SK-N-MC (cell line): Measurements from ENCODE around the gene PAX5.

ENCODE experiments used
- DNase-seq: peaks from one replicate; pipeline ENCODE4 v3.0.0-alpha.2; 2011; ENCODE audit warnings: low read depth, low spot score
- H3K27ac ChIP-seq: fragments of 200-600 bp; sonication (generic); 2 replicates; pipeline ENCODE4 v1.5.1; 2016; ENCODE audit warnings: mixed run types
- H3K36me3 ChIP-seq: fragments of 200-600 bp; sonication (generic); 2 replicates; pipeline ENCODE4 v1.6.1; 2017; ENCODE audit warnings: antibody characterized with exemption, low read length, mixed read lengths; ENCODE audit not compliant: insufficient read depth
- H3K4me3 ChIP-seq: fragments of 200-600 bp; sonication (generic); 2 replicates; pipeline ENCODE4 v1.5.1; 2016
- H3K9ac ChIP-seq: fragments of 200-600 bp; sonication (generic); 2 replicates; pipeline ENCODE4 v1.8.0; 2017; ENCODE audit warnings: mixed run types, mixed read lengths; ENCODE audit not compliant: insufficient read length
- H3K9me3 ChIP-seq: fragments of 200-600 bp; sonication (generic); 2 replicates; pipeline ENCODE4 v1.6.1; 2017; ENCODE audit warnings: low read depth, mild to moderate bottlenecking, antibody characterized with exemption, low read length, moderate library complexity, mixed read lengths
- EZH2 ChIP-seq: fragments of 200-600 bp; sonication (generic); IDR thresholded peaks from one replicate; pipeline ENCODE4 v1.6.1; 2017; ENCODE audit warnings: antibody characterized with exemption
- FOXP2 ChIP-seq: optimal IDR thresholded peaks from 2 replicates; pipeline ENCODE3; 2011; ENCODE audit warnings: mild to moderate bottlenecking, moderate library complexity; ENCODE audit not compliant: insufficient read depth; ENCODE audit errors: extremely low read length, control extremely low read depth
- POLR2AphosphoS5 ChIP-seq: IDR thresholded peaks from 2 replicates; pipeline ENCODE4 v1.6.1; 2012; ENCODE audit warnings: mild to moderate bottlenecking, low read depth, low read length, borderline replicate concordance

PAX5 gene

DNA sequence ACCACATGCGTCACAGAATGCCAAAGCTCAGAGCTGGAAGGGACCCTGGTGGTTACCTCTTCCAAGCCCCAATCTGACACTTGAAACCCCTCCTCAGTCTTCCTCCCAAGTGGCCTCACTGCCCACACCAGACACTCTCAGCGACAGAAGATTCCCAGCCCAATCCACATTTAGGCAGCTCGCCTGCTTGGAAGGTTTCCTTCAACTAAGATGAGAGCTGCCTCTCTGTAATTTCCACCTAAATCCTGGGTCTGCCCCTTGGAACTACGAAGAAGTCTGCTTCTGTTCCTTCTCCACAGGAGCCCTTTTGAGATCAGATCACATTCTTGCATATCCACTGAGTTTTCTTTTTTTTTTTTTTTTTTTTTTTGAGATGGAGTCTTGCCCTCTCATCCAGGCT, 83.7 kb downstream of the PAX5 start:
- H3K36me3 ChIP-seq = no peaks in the 10 kb centered on the region
- no peak overlapping the region for H3K9ac ChIP-seq
- no peak for DNase-seq
- no peak overlapping the region for H3K4me3 ChIP-seq
- H3K27ac ChIP-seq = no peak overlapping the region
- no peak for TF ChIP-seq POLR2AphosphoS5
- TF ChIP-seq FOXP2 = no peak
- no peak for TF ChIP-seq EZH2
- H3K9me3 ChIP-seq = no peaks in the 10 kb centered on the region

DNA sequence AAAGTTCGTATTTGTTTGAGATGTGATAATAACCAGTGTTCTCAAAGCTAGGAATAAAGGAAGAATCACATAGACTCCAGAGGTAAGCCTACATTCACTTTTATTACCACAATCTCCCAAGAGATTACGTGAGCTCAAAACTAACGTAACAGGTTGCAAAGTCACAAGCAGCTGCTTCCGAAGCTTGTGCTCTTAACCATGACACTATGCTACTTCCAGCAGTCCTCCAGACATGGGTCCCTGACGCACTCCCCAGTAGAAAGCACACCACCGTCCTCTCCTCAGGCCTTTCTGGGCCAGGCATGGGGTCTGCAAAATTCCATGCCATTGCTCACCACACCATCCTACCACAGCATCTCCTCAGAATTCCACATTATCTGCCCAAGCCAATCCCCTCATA, 84.6 kb downstream of the PAX5 start:
- Histone ChIP-seq H3K36me3 (no peaks in the 10 kb centered on the region), H3K4me3 (no peak overlapping the region), H3K27ac (no peak overlapping the region), H3K9ac (no peak overlapping the region), H3K9me3 (no peaks in the 10 kb centered on the region)
- no peak for TF ChIP-seq POLR2AphosphoS5
- DNase-seq = no peak

DNA sequence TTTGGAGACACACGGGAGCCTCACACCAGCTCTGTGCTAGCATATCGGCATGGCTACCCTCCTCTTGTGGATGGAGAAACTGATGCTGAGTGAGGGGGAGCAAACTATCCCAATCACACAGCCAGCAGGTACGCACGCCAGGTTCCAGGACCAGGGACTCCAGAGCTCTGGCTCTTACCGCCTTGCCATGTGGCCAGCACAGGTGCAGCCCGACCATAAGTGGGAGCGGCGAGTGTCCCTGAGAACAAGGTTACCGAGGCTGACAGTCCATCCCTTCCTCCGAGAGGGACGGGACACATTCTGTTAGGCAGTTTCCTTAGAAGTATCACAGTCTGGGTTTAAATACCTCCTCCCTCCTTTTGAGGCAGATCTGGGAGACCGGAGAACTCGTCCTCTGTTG, 86.0 kb downstream of the PAX5 start:
- Histone ChIP-seq H3K9ac (no peak overlapping the region), H3K4me3 (no peak overlapping the region), H3K9me3 (no peaks in the 10 kb centered on the region), H3K27ac (no peak overlapping the region), H3K36me3 (no peaks in the 10 kb centered on the region)
- no peak for DNase-seq
- TF ChIP-seq EZH2 = no peak
- no peak for TF ChIP-seq POLR2AphosphoS5
- no peak for TF ChIP-seq FOXP2

DNA sequence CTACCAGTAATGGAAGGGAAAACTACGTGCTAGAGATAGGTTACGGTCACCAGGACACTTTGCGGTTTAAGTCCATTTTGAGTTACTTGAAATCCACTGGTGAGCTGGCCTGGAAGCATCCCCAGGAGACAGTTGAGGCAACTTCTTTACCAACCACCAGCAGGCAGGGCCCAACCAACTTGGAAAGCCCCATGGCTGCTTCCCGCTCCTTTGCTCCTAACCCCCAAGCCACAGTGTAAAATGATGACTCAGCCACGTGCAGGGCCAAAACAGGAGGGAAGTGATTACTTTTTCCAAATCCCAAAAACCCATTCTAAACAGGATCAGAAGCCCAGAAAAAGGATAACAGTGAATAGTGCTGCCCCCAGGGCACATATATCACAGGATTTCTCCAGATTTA, 87.4 kb downstream of the PAX5 start:
- H3K9ac ChIP-seq = no peak overlapping the region
- no peak for DNase-seq
- no peaks in the 10 kb centered on the region for H3K9me3 ChIP-seq

DNA sequence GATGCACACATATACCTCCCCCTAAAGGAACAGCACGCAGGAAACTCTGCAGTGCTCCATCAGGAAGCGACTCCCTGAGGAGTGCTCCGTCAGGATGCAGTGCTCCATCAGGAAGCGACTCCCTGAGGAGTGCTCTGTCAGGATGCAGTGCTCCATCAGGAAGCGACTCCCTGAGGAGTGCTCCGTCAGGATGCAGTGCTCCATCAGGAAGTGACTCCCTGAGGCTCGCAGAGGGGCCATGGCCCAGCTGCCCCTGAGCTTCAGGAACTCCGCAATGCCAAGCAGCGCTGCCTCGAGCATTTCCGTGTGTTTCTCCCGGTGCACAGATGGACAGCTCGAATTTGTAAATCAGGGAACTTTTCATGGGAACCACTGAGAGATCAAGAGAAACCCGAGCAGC, 88.1 kb downstream of the PAX5 start:
- Histone ChIP-seq H3K36me3 (no peaks in the 10 kb centered on the region), H3K9ac (no peak overlapping the region), H3K9me3 (no peaks in the 10 kb centered on the region), H3K4me3 (no peak overlapping the region), H3K27ac (peak overlapping the region; percentile 78)
- DNase-seq = no peak
- TF ChIP-seq POLR2AphosphoS5 (no peak), FOXP2 (no peak), EZH2 (no peak)

More for the DNA sequence above, 87.4 kb downstream of the PAX5 start:
- TF ChIP-seq FOXP2 = no peak
- no peak for TF ChIP-seq EZH2
- no peak for TF ChIP-seq POLR2AphosphoS5
- peak overlapping the region; percentile 78; the same call in 1 of the 2 replicates for H3K27ac ChIP-seq
- H3K36me3 ChIP-seq = no peaks in the 10 kb centered on the region
- H3K4me3 ChIP-seq = no peak overlapping the region

DNA sequence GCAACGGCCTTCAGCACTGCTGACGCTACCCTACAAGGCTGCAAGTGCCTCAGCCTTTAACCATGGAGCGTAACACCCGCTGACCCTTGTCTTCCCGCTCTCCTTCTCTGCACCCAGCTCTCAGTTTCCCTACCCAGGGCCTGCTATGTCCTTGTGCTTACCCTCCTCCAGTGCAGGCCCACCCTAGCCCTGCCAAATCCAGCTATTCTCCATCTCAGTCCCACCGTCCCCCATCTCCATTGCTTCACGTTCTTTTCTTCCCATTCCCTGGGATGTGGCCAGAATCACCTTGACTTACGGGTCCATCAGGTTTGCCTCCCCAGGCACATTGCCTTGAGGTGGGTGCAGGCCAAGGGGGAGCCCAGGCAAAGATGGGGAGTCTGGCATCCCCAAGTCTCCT, 91.2 kb downstream of the PAX5 start:
- no peaks in the 10 kb centered on the region for H3K9me3 ChIP-seq
- TF ChIP-seq POLR2AphosphoS5 = no peak
- TF ChIP-seq EZH2 = no peak
- TF ChIP-seq FOXP2 = no peak
- no peak overlapping the region for H3K27ac ChIP-seq
- H3K9ac ChIP-seq = no peak overlapping the region
- no peak for DNase-seq
- H3K4me3 ChIP-seq = no peak overlapping the region
- no peaks in the 10 kb centered on the region for H3K36me3 ChIP-seq

DNA sequence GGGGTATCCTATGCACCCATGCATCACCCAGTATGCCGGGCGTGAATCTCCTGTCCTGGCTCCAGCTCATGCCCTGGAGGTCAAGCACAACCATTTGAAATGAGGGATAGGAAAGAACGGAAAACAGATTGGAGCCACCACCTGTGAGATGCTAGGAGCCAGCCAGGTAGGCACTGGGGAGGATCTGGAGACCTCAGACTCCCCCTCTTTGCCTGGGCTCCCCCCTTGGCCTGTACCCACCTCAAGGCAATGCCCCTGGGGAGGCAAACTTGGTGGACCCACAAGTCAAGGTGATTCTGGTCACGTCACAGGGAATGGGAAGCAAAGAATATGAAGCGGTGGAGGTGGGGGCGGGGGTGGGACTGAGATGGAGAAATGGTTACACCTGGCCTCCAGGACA, 92.6 kb downstream of the PAX5 start:
- no peak for TF ChIP-seq POLR2AphosphoS5
- no peak for TF ChIP-seq EZH2
- TF ChIP-seq FOXP2 = no peak
- Histone ChIP-seq H3K4me3 (no peak overlapping the region), H3K27ac (no peak overlapping the region), H3K9ac (no peak overlapping the region), H3K9me3 (no peaks in the 10 kb centered on the region), H3K36me3 (no peaks in the 10 kb centered on the region)
- DNase-seq = no peak

DNA sequence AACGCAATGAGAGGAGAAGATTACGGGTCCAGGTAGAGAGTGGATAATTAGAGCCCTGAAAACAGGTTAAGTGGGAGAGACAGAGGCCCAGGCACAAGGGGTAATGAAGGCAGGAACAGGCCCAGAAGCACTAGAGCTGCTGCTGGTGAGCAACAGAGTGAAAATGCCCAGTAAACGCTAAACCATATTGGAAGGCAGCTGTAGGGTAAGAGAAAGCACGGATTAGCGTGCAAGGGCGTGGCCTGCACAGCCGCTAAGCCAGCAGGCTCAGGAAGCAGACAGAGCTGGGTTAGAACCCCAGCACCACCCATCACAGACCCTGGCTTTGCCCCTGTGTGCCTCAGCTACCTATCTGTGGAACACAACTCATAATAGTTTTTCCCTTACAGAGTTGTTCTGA, 93.2 kb downstream of the PAX5 start:
- Histone ChIP-seq H3K27ac (no peak overlapping the region), H3K4me3 (no peak overlapping the region), H3K9me3 (no peaks in the 10 kb centered on the region), H3K36me3 (no peaks in the 10 kb centered on the region), H3K9ac (no peak overlapping the region)
- no peak for DNase-seq
- TF ChIP-seq FOXP2 = no peak
- TF ChIP-seq EZH2 = no peak
- no peak for TF ChIP-seq POLR2AphosphoS5

DNA sequence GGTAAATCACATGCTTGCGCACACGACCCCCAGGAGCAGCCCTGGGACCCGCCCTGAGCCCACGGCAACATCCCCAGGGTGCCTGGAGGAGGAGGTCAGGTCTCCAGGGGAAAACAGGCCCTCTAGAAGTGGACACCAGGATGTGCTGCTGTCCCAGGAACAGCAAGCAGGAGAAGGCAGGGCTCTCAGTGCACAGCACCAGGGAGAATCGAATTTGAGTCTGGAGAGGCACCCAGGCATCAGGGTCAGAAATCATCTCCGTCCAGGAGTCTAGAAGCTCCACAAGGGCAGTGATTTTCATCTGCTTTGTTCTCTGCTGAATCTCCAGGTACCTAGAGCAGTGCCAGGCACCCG, 93.6 kb downstream of the PAX5 start:
- Histone ChIP-seq H3K27ac (no peak overlapping the region), H3K4me3 (no peak overlapping the region), H3K9me3 (no peaks in the 10 kb centered on the region), H3K9ac (no peak overlapping the region), H3K36me3 (no peaks in the 10 kb centered on the region)
- no peak for DNase-seq
- no peak for TF ChIP-seq POLR2AphosphoS5
- TF ChIP-seq EZH2 = no peak
- TF ChIP-seq FOXP2 = no peak
